A673 (cell line): ENCODE measurements around the gene ANO2. TPM values are rescaled to one million over a fixed set of nuclear protein-coding genes. Genes with fewer than 3 reads are reported as not detected.

ENCODE experiments used
- BruUV-seq: library from RNA; stranded (reverse); fragments of 400-500 nt; replicated peaks from 2 replicates; lab custom pipeline; 2021; lab: Mats Ljungman, UMichigan
- CTCF ChIA-PET: fragments of 300-600 bp; sonication (Branson Sonifier 250); formaldehyde crosslinking; loops from one replicate; lab custom pipeline; 2022; ENCODE audit warnings: antibody characterized with exemption; lab: Charles Lee
- POLR2A ChIA-PET: fragments of 300-600 bp; sonication (Branson Sonifier 250); formaldehyde crosslinking; loops from one replicate; lab custom pipeline; 2022; ENCODE audit warnings: antibody characterized with exemption; ENCODE audit not compliant: low non-redundant PET; lab: Charles Lee
- DNase-seq: peaks from one replicate; pipeline ENCODE4 v3.0.0-alpha.2; 2015; ENCODE audit warnings: low spot score
- H3K27ac ChIP-seq: fragments of 200-600 bp; sonication (generic); 2 replicates; pipeline ENCODE4 v1.5.1; 2016; ENCODE audit warnings: mixed run types, low read depth, mild to moderate bottlenecking, mixed read lengths, antibody characterized with exemption, low read length; ENCODE audit not compliant: poor library complexity, severe bottlenecking
- H3K27me3 ChIP-seq: fragments of 200-600 bp; sonication (generic); replicated peaks from 2 replicates; pipeline ENCODE4 v1.6.1; 2017; ENCODE audit warnings: mixed run types, low read depth, mild to moderate bottlenecking, mixed read lengths, antibody characterized with exemption, low read length; ENCODE audit not compliant: insufficient read depth, poor library complexity
- H3K36me3 ChIP-seq: fragments of 200-600 bp; sonication (generic); 2 replicates; pipeline ENCODE4 v1.6.1; 2016; ENCODE audit warnings: mixed run types, mild to moderate bottlenecking, mixed read lengths, antibody characterized with exemption, low read length; ENCODE audit not compliant: insufficient read depth, poor library complexity, severe bottlenecking
- H3K4me1 ChIP-seq: fragments of 200-600 bp; sonication (generic); 2 replicates; pipeline ENCODE4 v1.6.1; 2017; ENCODE audit warnings: mixed run types, mild to moderate bottlenecking, mixed read lengths, antibody characterized with exemption, low read length; ENCODE audit not compliant: insufficient read depth, poor library complexity, severe bottlenecking
- H3K4me3 ChIP-seq: fragments of 200-600 bp; sonication (generic); 2 replicates; pipeline ENCODE4 v1.5.1; 2016; ENCODE audit warnings: low read depth, mixed run types, mild to moderate bottlenecking, mixed read lengths, low read length; ENCODE audit not compliant: poor library complexity, severe bottlenecking
- H3K9me3 ChIP-seq: fragments of 200-600 bp; sonication (generic); 2 replicates; pipeline ENCODE4 v1.6.1; 2016; ENCODE audit warnings: mixed run types, low read depth, mild to moderate bottlenecking, mixed read lengths, antibody characterized with exemption, low read length; ENCODE audit not compliant: poor library complexity, severe bottlenecking
- CTCF ChIP-seq: fragments of 300-800, 200-600 bp; sonication (generic); conservative IDR thresholded peaks from 2 replicates; pipeline ENCODE4 v1.5.1; 2017; ENCODE audit warnings: low read depth, mild to moderate bottlenecking, antibody characterized with exemption, low read length, moderate library complexity, mixed read lengths
- EZH2 ChIP-seq: fragments of 200-600 bp; sonication (generic); IDR thresholded peaks from 2 replicates; pipeline ENCODE4 v1.6.1; 2017; ENCODE audit warnings: borderline replicate concordance, low read depth, mild to moderate bottlenecking, mixed read lengths, antibody characterized with exemption, low read length; ENCODE audit not compliant: poor library complexity, severe bottlenecking
- intact Hi-C: fragments of 100-400 bp; cut with micrococcal nuclease; formaldehyde crosslinking; loops from one replicate; pipeline ENCODE4 v1.10.0; 2022; ENCODE audit not compliant: unreplicated experiment
- total RNA-seq: library from RNA; stranded (reverse); gene quantifications from 2 replicates; pipeline ENCODE4 v1.2.3, GENCODE V29; 2021

ANO2 gene
- total RNA-seq, 1 experiment from 2014 or later, result not detected

GRCh38 chr12:5988088-5988487 is 43.0 kb upstream of the ANO2 start:
- no peaks in the 10 kb centered on the region for H3K4me1 ChIP-seq
- CTCF ChIA-PET, result interaction anchor here (0.6 to 3.4 kb wide), 8 partner anchors 50 to 300 kb away, joined by 3 to 34 read pairs (median 4); no protein-coding TSS in a partner anchor
- H3K27ac ChIP-seq, result no peak overlapping the region
- BruUV-seq, result no TSS peak
- H3K9me3 ChIP-seq, result no peaks in the 10 kb centered on the region
- no peaks in the 10 kb centered on the region for H3K27me3 ChIP-seq
- intact Hi-C loops, result loop anchor here (1.0 kb wide), 1 partner anchor 50 kb away; no protein-coding TSS in a partner anchor
- TF ChIP-seq CTCF, result no peak
- TF ChIP-seq EZH2, result no peak
- no peaks in the 10 kb centered on the region for H3K36me3 ChIP-seq
- no peak overlapping the region for H3K4me3 ChIP-seq
- POLR2A ChIA-PET, result no interaction called here
- DNase-seq, result no peak

DNA sequence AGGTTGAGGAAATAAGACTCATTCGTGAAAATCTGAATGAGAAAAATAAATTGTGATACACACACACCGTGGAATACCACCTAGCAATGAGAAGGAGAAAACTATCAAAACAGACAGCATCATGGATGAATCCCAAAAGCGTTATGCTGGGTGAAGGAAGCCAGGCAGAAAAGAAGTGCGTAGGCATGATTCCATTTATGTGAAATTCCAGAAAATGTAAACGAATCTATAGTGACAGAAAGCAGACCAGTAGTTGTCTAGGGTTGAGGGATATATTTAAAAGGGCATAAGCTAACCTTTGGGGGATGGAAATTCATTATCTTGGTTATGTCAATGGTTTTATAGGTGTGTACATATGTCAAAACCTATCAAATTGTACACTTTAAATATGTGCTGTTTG is 42.5 kb upstream of the ANO2 start:
- POLR2A ChIA-PET, result no interaction called here
- intact Hi-C loops, result no loop called here

GRCh38 chr12:5985471-5985870 is 40.4 kb upstream of the ANO2 start:
- Histone ChIP-seq H3K27ac (no peak overlapping the region), H3K36me3 (no peaks in the 10 kb centered on the region), H3K4me3 (no peak overlapping the region), H3K9me3 (no peaks in the 10 kb centered on the region), H3K4me1 (no peaks in the 10 kb centered on the region), H3K27me3 (no peaks in the 10 kb centered on the region)
- TF ChIP-seq EZH2 (no peak), CTCF (no peak)
- BruUV-seq, result no TSS peak
- intact Hi-C loops, result no loop called here
- no peak for DNase-seq
- ChIA-PET POLR2A (no interaction called here), CTCF (no interaction called here)

More for the DNA sequence above, 42.5 kb upstream of the ANO2 start:
- no TSS peak for BruUV-seq
- H3K27me3 ChIP-seq, result no peaks in the 10 kb centered on the region
- no peak overlapping the region for H3K4me3 ChIP-seq
- H3K9me3 ChIP-seq, result no peaks in the 10 kb centered on the region
- no peaks in the 10 kb centered on the region for H3K4me1 ChIP-seq
- no peaks in the 10 kb centered on the region for H3K36me3 ChIP-seq
- no peak overlapping the region for H3K27ac ChIP-seq
- CTCF ChIA-PET, result interaction anchor here (1.2 kb wide), 1 partner anchor 298 kb away, joined by 5 read pairs; no protein-coding TSS in a partner anchor
- DNase-seq, result no peak
- TF ChIP-seq EZH2 (no peak), CTCF (no peak)
